HTR-8/SVneo (cell line): ENCODE data around the gene GREM2.
A peak's percentile ranks its signal among the peaks of the same experiment; 100 is the strongest.

Source experiments
- DNase-seq: peaks from one replicate; pipeline ENCODE4 v3.0.0; 2011; ENCODE audit warnings: low spot score, mixed read lengths; ENCODE audit not compliant: insufficient read length
- FAIRE-seq: peaks from 2 replicates; lab custom pipeline; 2011; peaks lifted over from hg19 to GRCh38; lab: Jason Lieb, UNC

The GREM2 gene

GRCh38 chr1:240506176-240506575 lies 105.8 kb downstream of the GREM2 start:
- no peak for FAIRE-seq
- no peak for DNase-seq

GRCh38 chr1:240503558-240503957 lies 108.4 kb downstream of the GREM2 start:
- no peak for DNase-seq
- FAIRE-seq = no peak

DNA sequence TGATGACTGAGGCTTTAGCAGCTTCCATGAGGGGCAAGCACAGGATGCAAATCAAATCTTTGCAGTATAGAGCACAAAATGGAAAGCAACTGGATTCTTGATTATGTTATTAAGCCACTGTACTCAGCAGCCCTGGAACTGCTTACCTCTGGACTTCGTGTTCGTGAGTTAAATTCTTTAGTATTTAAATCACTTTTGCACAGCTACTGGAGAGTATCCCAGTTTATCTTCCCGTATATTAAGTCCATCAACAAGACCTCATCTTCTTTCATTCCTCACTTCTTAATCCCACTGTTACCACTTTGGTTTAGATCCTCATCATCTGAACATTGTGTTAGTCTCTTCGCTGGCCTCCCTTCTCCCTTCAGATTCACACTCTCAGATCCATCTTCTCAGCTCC lies 108.9 kb downstream of the GREM2 start:
- no peak for FAIRE-seq

GRCh38 chr1:240501115-240501514 lies 110.8 kb downstream of the GREM2 start:
- DNase-seq (peak; percentile 42), FAIRE-seq (no peak)

More for the DNA sequence above, 108.9 kb downstream of the GREM2 start:
- DNase-seq = no peak

DNA sequence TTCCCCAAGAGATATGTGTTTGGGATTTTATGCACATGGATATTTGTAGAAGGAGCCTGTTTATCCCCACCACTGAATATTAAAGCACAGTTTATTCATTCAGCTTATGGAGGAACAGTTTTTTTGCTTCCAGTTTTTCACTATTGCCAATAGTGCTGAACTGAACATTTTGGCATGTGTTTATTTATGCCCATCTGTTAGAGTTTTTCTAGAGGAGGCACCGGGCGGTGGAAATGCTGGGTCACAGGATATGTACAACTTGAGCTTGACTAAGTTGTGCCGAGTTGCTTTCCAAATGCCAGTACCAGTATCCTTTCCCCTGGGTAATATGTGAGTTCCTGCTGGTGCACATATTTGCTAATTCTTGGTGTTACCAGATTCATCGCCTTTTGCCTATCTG lies 111.3 kb downstream of the GREM2 start:
- no peak for FAIRE-seq
- no peak for DNase-seq

DNA sequence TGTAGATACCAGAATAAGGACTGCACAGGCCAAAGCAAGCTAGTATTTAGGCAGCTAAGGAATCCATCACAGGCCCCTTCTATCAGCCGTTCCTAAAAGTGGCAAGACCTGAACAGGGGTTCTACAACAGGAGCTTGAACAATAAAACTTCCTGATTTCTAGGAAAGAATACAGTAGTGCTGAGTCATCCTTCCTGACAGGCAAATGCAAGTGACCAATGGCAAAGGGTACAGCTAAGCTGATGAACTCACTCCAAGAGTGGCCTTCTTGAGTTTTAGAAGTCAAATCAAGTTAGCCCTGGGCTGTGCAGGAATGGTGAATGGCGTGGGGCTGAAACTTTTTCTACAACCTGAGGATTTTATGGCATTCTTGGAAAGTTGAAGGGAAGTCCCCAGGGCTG lies 112.9 kb downstream of the GREM2 start:
- DNase-seq (peak; percentile 53), FAIRE-seq (peak; percentile 64)

DNA sequence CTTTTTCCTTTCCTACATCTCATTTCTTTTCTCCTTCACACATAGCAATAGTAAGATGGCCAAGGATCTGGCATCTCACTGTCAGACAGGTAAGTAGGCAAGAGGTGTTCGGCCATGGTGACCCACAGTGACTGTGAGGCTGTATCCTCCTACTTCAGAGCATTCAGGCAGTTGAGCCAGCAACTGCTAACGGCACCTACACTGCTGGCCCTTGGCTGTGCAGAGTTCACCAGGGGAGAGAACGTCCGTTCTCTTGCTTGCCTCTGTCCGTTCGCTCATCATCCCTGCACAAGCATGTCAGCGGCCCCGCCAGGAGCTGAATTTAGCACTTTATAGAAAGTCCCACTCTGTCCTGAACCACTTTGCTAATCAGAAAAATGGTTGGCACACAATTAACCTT lies 113.6 kb downstream of the GREM2 start:
- DNase-seq (no peak), FAIRE-seq (no peak)

GRCh38 chr1:240497908-240498307 lies 114.0 kb downstream of the GREM2 start:
- no peak for DNase-seq
- no peak for FAIRE-seq

- FAIRE-seq = no peak
These were observed 115.0 kb downstream of the GREM2 start for GRCh38 chr1:240496941-240497340.

GRCh38 chr1:240496356-240496755 lies 115.6 kb downstream of the GREM2 start:
- no peak for DNase-seq
- no peak for FAIRE-seq

More at GRCh38 chr1:240496941-240497340, 115.0 kb downstream of the GREM2 start:
- no peak for DNase-seq

GRCh38 chr1:240495601-240496000 lies 116.4 kb downstream of the GREM2 start:
- no peak for FAIRE-seq
- no peak for DNase-seq

GRCh38 chr1:240492832-240493440 lies 119.0 kb downstream of the GREM2 start:
- no peak for DNase-seq

GRCh38 chr1:240491796-240492195 lies 120.2 kb downstream of the GREM2 start:
- FAIRE-seq = no peak

More at GRCh38 chr1:240492832-240493440, 119.0 kb downstream of the GREM2 start:
- FAIRE-seq = no peak

GRCh38 chr1:240491156-240491555 lies 120.8 kb downstream of the GREM2 start:
- peak; percentile 75 for DNase-seq

More at GRCh38 chr1:240491796-240492195, 120.2 kb downstream of the GREM2 start:
- DNase-seq = no peak

GRCh38 chr1:240487493-240487892 lies 124.5 kb downstream of the GREM2 start:
- no peak for DNase-seq
- no peak for FAIRE-seq

More at GRCh38 chr1:240491156-240491555, 120.8 kb downstream of the GREM2 start:
- FAIRE-seq = no peak

DNA sequence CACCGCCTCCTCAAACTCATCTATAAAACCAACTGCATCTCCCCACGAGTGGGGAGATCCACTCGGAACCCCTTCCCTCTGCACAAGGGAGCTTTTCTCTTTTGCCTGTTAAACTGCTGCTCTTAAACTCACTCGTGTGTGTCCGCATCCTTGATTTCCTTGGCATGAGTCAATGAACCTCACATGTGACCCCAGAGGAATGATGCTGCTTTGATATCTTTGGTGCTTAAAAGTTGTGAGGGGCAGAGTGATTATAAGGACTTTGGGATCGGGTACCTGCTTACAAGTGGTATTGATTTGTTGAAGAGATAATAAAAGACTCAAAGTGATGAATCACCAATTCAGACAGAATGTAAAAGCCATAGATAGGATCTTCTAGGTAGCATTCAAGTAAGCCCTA lies 125.3 kb downstream of the GREM2 start:
- DNase-seq = no peak
- peak; percentile 42 for FAIRE-seq

DNA sequence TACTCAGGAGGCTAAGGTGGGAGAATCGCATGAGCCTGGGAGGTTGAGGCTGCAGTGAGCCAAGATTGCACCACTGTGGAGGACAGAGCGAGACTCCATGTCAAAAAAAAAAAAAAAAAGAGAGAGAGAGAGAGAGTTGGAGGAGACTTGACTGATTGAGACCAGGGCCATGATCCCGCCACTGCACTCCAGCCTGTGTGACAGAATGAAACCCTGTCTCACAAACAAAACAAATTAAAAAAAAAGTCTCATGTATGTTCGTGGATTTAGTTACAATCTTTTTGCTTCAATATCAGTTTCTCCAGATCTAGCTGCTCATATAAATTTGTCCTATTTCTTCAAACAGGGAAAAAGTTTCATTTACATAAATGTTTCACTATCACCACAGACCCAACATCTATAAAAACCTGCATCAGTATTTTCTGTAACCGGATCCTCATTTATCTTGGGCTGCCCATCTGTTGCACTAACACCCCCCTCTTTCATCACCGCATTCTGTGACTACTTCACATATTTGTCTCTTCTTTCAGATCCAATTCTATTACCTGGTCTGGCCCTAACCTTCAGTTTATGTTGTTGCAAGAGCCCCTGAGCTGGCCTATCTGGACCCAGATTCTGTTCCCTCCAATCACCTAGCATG lies 127.0 kb downstream of the GREM2 start:
- no peak for DNase-seq
- FAIRE-seq = peak; percentile 26

DNA sequence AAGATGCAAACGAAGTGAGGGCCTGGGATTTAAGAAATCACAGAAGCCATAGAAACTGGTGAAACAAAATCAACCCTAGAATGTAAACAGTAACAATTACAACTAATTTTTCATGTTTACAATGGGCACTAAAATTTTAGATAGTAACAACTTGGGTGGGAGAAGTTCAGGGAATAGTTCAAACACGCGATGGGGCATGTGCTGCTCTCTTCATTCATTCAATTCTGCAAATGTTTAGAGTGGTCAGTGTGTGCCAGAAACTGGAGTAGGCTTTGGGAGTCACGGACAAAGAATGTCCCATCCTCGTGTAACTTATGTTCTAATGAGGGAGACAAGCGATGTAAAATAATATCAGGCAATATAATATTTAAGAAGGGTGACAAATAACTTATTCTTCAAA lies 133.4 kb downstream of the GREM2 start:
- DNase-seq (no peak), FAIRE-seq (no peak)

DNA sequence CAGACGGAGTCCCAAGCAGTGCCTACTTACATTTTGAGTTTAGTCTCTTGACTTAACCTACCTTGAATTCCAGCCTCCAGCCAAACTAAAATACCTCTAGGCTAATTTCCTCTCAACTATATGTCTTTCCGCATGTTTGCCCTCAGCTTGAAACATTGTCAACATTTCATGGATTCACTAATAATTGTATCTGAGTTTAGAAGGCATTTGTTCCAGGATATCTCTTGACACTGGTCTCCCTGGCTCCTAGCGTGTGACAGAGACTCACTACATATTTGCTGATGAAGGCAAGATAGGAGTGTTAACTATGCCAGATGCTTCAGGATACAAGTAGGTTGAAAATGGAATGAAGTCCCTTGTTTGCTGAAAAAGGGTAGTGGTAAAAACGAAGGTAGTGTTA lies 136.1 kb downstream of the GREM2 start:
- no peak for FAIRE-seq
- DNase-seq = no peak

DNA sequence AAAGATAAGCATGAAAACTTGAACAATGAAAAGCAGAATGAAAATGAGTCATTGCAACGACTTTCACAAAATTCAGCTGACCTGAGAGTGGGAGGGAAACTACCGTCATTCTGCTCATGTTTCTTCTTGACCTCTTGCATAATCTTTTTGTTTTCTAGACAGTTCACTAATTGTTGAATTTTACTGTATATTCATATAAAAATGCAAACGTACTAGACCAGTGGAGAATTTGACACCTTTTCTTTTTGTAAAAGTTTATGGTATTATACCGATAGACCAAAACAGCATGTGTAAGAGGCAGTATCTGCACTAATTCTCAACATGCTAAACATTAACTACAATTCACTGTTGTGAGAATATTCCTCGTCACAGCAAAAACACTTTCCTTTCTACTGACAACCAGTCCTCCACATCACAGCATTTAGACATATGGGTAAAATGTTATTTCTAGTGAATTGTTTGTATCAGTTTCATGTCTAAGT lies 137.8 kb downstream of the GREM2 start:
- no peak for DNase-seq
- no peak for FAIRE-seq

DNA sequence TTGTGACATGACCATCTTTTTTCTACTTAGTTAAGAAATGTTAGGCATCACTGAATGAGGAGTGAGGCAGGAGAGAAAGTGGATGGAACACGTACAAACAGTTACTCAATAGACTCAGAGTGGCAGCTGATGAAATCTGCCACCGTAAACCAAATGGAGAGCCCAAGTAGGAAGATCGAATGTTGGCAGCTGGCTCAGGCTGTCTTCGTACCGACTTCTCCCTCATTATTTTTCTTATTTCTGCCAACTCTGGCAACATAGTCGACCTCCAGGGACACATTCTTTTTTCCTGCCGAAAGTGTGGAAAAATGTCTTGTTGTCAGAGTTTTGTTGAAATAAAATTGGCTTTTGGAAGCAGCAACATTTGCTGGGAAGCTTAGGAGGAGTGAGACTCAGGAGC lies 143.3 kb downstream of the GREM2 start:
- no peak for DNase-seq
- no peak for FAIRE-seq

DNA sequence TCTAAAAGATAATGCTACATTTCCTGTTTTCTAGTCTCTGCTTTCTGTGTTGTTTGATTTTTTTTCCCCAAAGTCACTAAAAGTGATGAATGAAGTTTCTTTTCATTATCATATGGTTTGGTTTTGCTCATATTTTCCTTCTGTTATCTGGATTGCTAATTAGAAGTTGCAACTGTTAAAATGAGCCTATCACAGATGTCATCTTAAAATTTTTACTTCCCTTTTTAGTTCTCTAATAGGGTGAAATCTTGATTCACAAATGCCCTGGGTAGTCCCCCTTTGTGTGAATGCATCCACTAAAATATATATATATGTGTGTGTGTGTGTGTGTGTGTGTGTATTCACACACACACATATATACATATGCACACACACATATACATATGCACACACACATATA lies 144.1 kb downstream of the GREM2 start:
- DNase-seq = no peak
- no peak for FAIRE-seq
